Chondrocyte (in vitro differentiated cells): ENCODE results near the gene TRIM8. TPM values are rescaled to one million over a fixed set of nuclear protein-coding genes. Genes with fewer than 3 reads are reported as not detected.

Experiments
- DNase-seq: peaks from one replicate; pipeline ENCODE4 v3.0.0; 2021; ENCODE audit warnings: mixed read lengths, low spot score
- H3K27ac Mint-ChIP-seq: one replicate; pipeline ENCODE4 v1.8.0; 2021; ENCODE audit warnings: mild to moderate bottlenecking, moderate library complexity, mixed read lengths; ENCODE audit not compliant: unreplicated experiment
- H3K27me3 Mint-ChIP-seq: 2 replicates; pipeline ENCODE4 v1.8.0; 2021; ENCODE audit warnings: low read depth, mixed read lengths
- H3K36me3 Mint-ChIP-seq: 2 replicates; pipeline ENCODE4 v1.8.0; 2021; ENCODE audit warnings: low read depth, mixed read lengths
- H3K4me1 Mint-ChIP-seq: 2 replicates; pipeline ENCODE4 v1.8.0; 2021; ENCODE audit warnings: low read depth, mild to moderate bottlenecking, mixed read lengths
- H3K4me3 Mint-ChIP-seq: one replicate; pipeline ENCODE4 v1.8.0; 2021; ENCODE audit warnings: mild to moderate bottlenecking, moderate library complexity, mixed read lengths; ENCODE audit not compliant: unreplicated experiment
- H3K9me3 Mint-ChIP-seq: 2 replicates; pipeline ENCODE4 v1.8.0; 2021; ENCODE audit warnings: low read depth, mixed read lengths
- total RNA-seq: library from RNA; stranded (reverse); gene quantifications from 3 replicates; pipeline ENCODE4 v1.2.1, GENCODE V29; 2021
- TF ChIP-seq, protein P1 (sequence below): fragments of 200-600 bp; sonication (generic); IDR thresholded peaks from 2 replicates; pipeline ENCODE4 v1.5.0; 2021; ENCODE audit warnings: antibody characterized with exemption, mild to moderate bottlenecking, moderate library complexity

Gene TRIM8
- total RNA-seq, 1 donor from 2014 or later, result 66.8 TPM

DNA sequence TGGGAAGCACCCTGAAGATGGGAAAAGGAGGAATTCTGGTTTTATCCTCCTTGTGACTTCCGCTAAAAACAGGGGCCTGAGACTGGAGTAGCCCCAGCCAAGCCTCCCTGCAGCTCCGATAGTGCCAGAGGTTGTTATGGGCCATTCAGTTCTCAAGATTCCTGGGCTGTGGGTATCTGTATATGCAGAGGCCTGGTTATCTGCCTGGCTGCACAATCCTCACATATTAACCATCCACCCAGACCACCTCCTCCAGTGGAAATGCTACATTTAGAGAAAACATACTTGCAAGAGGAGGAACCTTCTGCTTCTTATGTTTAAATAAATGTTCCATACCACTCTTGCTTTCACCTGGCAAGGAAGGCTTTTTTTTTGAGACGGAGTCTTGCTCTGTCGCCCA, 35.3 kb downstream of the TRIM8 start:
- H3K4me1 Mint-ChIP-seq, result peaks cover 48% of the 10 kb centered on the region
- no peak for DNase-seq

GRCh38 chr10:102681696-102682095, 37.4 kb downstream of the TRIM8 start:
- Mint-ChIP-seq H3K36me3 (peaks cover 11% of the 10 kb centered on the region), H3K27ac (no peak overlapping the region), H3K27me3 (no peaks in the 10 kb centered on the region), H3K4me3 (no peak overlapping the region), H3K4me1 (peaks cover 27% of the 10 kb centered on the region), H3K9me3 (no peaks in the 10 kb centered on the region)
- no peak for DNase-seq
- TF ChIP-seq, protein P1, sequence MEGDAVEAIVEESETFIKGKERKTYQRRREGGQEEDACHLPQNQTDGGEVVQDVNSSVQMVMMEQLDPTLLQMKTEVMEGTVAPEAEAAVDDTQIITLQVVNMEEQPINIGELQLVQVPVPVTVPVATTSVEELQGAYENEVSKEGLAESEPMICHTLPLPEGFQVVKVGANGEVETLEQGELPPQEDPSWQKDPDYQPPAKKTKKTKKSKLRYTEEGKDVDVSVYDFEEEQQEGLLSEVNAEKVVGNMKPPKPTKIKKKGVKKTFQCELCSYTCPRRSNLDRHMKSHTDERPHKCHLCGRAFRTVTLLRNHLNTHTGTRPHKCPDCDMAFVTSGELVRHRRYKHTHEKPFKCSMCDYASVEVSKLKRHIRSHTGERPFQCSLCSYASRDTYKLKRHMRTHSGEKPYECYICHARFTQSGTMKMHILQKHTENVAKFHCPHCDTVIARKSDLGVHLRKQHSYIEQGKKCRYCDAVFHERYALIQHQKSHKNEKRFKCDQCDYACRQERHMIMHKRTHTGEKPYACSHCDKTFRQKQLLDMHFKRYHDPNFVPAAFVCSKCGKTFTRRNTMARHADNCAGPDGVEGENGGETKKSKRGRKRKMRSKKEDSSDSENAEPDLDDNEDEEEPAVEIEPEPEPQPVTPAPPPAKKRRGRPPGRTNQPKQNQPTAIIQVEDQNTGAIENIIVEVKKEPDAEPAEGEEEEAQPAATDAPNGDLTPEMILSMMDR, result no peak

More for the DNA sequence above, 35.3 kb downstream of the TRIM8 start:
- Mint-ChIP-seq H3K27me3 (no peaks in the 10 kb centered on the region), H3K36me3 (peaks cover 7% of the 10 kb centered on the region), H3K9me3 (no peaks in the 10 kb centered on the region), H3K4me3 (no peak overlapping the region), H3K27ac (no peak overlapping the region)
- TF ChIP-seq, protein P1, result no peak

- Mint-ChIP-seq H3K9me3 (no peaks in the 10 kb centered on the region), H3K4me1 (peaks cover 20% of the 10 kb centered on the region), H3K27me3 (no peaks in the 10 kb centered on the region), H3K4me3 (no peak overlapping the region), H3K27ac (no peak overlapping the region), H3K36me3 (peaks cover 11% of the 10 kb centered on the region)
- DNase-seq, result no peak
- TF ChIP-seq, protein P1, result no peak
Observed at GRCh38 chr10:102682416-102682815, 38.1 kb downstream of the TRIM8 start.

DNA sequence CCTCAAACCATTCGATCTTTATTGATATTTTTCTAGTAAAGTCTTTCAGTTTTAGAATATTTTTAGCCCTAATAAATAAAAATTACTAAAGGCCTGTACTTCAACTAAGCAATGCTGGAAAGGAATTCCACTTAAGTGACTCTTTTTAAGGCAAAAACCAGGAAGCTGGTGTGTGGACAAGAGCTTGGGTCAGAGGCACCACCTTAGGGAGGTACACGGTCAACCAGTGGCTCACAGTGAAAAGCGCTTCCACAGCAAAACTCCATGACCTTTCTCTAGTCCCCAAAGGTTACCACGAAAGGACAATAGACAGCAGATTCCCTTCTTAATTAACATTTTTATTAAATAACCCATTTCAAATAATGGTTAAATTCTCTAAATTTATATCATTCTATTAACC, 38.7 kb downstream of the TRIM8 start:
- Mint-ChIP-seq H3K27me3 (no peaks in the 10 kb centered on the region), H3K4me3 (no peak overlapping the region), H3K9me3 (no peaks in the 10 kb centered on the region), H3K36me3 (peaks cover 13% of the 10 kb centered on the region), H3K27ac (no peak overlapping the region), H3K4me1 (peaks cover 15% of the 10 kb centered on the region)
- TF ChIP-seq, protein P1, result no peak
- no peak for DNase-seq

DNA sequence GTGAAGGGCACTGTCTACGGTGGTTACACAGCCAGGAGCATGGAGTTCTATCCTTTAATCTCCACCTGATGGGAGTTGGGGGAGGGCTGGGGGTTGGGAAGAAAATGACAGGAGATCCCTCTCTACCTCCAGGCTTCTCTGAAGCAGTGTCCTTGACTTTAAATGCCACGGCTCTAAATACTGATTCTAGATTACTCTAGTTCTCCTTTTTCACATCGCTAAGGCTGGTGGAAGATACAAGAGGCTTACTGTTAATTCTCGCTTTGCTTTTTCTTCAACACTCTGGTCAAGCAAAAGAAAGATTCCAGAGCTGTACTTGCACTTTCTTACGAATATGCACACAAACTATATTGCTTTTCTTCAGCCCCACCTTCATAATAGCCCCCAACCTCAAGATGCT, 39.5 kb downstream of the TRIM8 start:
- Mint-ChIP-seq H3K4me3 (no peak overlapping the region), H3K9me3 (no peaks in the 10 kb centered on the region), H3K36me3 (peaks cover 13% of the 10 kb centered on the region), H3K27me3 (no peaks in the 10 kb centered on the region), H3K27ac (no peak overlapping the region), H3K4me1 (peaks cover 7% of the 10 kb centered on the region)
- no peak for DNase-seq
- TF ChIP-seq, protein P1, result no peak
